ENCODE measurements around the gene ABLIM1. TPM values are rescaled to one million over a fixed set of nuclear protein-coding genes. Genes with fewer than 3 reads are reported as not detected.
A peak's percentile ranks its signal among the peaks of the same experiment; 100 is the strongest.

Gene ABLIM1
- total RNA-seq, 3 donors from 2014 or later, result 89.0 to 216 (median 131) TPM

DNA sequence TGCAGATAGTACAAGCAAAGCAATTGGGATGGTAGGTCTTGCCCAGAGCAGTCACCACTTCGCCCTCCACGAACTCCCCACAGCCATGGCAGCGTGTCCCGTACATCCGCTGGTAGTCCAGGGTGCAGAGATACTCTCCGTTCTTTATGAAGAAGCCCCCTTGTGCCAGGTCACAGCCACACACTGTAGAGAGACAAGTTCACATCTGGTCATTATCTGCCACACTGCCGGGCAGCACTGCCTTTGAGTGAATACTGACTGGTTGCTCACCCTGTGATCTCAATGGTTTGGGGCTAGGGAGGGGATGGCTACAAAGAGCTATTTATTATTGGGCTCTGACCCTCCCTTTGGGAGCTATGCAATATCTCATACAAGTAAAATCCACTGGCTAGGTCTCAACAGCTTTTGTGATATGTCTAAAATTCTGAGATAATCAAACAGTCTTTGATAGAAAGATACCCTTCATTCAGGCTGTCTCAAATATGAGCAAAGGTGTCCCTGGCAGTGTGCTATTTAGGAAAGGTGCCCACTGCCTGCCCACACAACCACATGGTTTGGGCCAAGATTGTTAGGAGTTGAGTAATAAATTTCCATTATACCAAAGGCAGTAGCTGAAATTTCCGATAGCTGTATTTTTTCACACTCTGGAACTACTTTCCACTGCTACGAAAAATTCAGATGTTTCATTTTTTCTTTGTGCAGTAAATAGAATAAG lies 82.5 kb downstream of the ABLIM1 start:
- Histone ChIP-seq H3K27me3 (no peaks in the 10 kb centered on the region), H3K27ac (peak overlapping the region; percentile 43 to 61), H3K36me3 (no peaks in the 10 kb centered on the region), H3K9me3 (no peaks in the 10 kb centered on the region), H3K4me3 (no peak overlapping the region), H3K4me1 (peaks cover 0 to 9% of the 10 kb centered on the region in 2 donors)
- intact Hi-C loops (cut with DNase I; ENCODE audit: low total_unique reads), result no loop called here
- DNase-seq (ENCODE audit: low spot score in 2 of 2), result peak in 1 of 2 donors; percentile 66
- TF ChIP-seq POLR2AphosphoS5 (IDR thresholded peaks at IDR 0.05) (no peak), POLR2A (IDR thresholded peaks at IDR 0.05) (no peak)
- TF ChIP-seq, protein P1, sequence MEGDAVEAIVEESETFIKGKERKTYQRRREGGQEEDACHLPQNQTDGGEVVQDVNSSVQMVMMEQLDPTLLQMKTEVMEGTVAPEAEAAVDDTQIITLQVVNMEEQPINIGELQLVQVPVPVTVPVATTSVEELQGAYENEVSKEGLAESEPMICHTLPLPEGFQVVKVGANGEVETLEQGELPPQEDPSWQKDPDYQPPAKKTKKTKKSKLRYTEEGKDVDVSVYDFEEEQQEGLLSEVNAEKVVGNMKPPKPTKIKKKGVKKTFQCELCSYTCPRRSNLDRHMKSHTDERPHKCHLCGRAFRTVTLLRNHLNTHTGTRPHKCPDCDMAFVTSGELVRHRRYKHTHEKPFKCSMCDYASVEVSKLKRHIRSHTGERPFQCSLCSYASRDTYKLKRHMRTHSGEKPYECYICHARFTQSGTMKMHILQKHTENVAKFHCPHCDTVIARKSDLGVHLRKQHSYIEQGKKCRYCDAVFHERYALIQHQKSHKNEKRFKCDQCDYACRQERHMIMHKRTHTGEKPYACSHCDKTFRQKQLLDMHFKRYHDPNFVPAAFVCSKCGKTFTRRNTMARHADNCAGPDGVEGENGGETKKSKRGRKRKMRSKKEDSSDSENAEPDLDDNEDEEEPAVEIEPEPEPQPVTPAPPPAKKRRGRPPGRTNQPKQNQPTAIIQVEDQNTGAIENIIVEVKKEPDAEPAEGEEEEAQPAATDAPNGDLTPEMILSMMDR (IDR thresholded peaks at IDR 0.05), result no peak

GRCh38 chr10:114573330-114574045 lies 84.6 kb downstream of the ABLIM1 start:
- no peaks in the 10 kb centered on the region for H3K9me3 ChIP-seq
- no peak for DNase-seq (ENCODE audit: low spot score in 2 of 2)
- H3K27ac ChIP-seq, result no peak overlapping the region
- no peaks in the 10 kb centered on the region for H3K36me3 ChIP-seq
- H3K4me1 ChIP-seq, result peaks cover 0 to 9% of the 10 kb centered on the region in 2 donors
- intact Hi-C loops (cut with DNase I; ENCODE audit: low total_unique reads), result no loop called here
- no peak overlapping the region for H3K4me3 ChIP-seq
- H3K27me3 ChIP-seq, result no peaks in the 10 kb centered on the region
- TF ChIP-seq POLR2A (IDR thresholded peaks at IDR 0.05) (no peak), POLR2AphosphoS5 (IDR thresholded peaks at IDR 0.05) (no peak)
- TF ChIP-seq, protein P1 (IDR thresholded peaks at IDR 0.05), result no peak

DNA sequence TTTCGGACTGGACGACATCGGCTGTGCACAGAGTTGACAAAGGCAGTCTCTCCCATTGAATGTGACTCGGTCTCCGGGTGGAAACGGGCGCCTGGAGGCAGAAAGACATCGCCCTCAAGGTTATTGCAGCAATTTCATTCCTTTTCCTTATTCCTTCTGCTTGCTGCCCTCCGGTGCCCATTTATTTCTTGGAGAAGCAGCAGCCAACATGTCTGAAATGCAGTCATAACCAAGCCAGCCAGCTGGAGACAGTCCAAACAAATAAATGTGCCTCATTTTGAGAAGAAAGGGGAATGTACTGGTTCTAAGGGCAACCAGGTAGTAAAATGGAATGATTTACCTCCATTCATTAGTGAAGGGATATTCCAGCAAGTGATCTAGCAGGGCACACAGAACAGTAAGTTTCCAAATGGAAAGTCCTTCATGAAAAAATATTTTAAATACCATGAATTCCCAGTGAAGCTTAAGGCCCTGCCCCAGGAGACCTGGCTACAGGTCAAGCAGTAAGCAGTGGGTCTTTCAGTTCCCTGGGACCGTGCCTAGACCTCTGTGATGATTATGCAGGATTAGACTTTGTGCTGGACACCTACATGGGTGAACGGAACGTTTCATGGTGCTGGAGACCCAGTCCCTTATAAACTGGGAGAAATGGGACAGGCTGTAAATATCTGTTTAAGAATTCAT lies 86.6 kb downstream of the ABLIM1 start:
- no peaks in the 10 kb centered on the region for H3K4me1 ChIP-seq
- no peaks in the 10 kb centered on the region for H3K27me3 ChIP-seq
- no peaks in the 10 kb centered on the region for H3K36me3 ChIP-seq
- H3K4me3 ChIP-seq, result no peak overlapping the region
- TF ChIP-seq POLR2A (IDR thresholded peaks at IDR 0.05) (no peak), POLR2AphosphoS5 (IDR thresholded peaks at IDR 0.05) (no peak)
- TF ChIP-seq, protein P1 (IDR thresholded peaks at IDR 0.05), result no peak
- peak in 1 of 2 donors; percentile 40 for DNase-seq (ENCODE audit: low spot score in 2 of 2)
- intact Hi-C loops (cut with DNase I; ENCODE audit: low total_unique reads), result no loop called here
- peak overlapping the region in 1 of 2 donors; percentile 33 for H3K27ac ChIP-seq
- H3K9me3 ChIP-seq, result no peaks in the 10 kb centered on the region

GRCh38 chr10:114566064-114566463 lies 92.0 kb downstream of the ABLIM1 start:
- no peaks in the 10 kb centered on the region for H3K4me1 ChIP-seq
- TF ChIP-seq POLR2A (IDR thresholded peaks at IDR 0.05), result no peak
- TF ChIP-seq, protein P1 (IDR thresholded peaks at IDR 0.05), result no peak
- no peak for TF ChIP-seq POLR2AphosphoS5 (IDR thresholded peaks at IDR 0.05)
- intact Hi-C loops (cut with DNase I; ENCODE audit: low total_unique reads), result no loop called here
- no peaks in the 10 kb centered on the region for H3K36me3 ChIP-seq
- no peaks in the 10 kb centered on the region for H3K27me3 ChIP-seq
- no peaks in the 10 kb centered on the region for H3K9me3 ChIP-seq
- H3K4me3 ChIP-seq, result no peak overlapping the region
- H3K27ac ChIP-seq, result no peak overlapping the region
- no peak for DNase-seq (ENCODE audit: low spot score in 2 of 2)
